Measurements from ENCODE around the gene SLC49A3. TPM values are rescaled to one million over a fixed set of nuclear protein-coding genes. Genes with fewer than 3 reads are reported as not detected.

The SLC49A3 gene
- total and polyA plus RNA-seq, 2 of the 4 experiments (the other 2 are of a cell fraction): under 0.01 to 0.32 TPM

GRCh38 chr4:682490-683172 lies 6.3 kb downstream of the SLC49A3 start:
- Histone ChIP-seq H3K9ac (ENCODE audit: low read depth, low read length) (no peak overlapping the region), H3K79me1 (ENCODE audit: low read depth in 1 of 2, low read length in 2 of 2) (0 out of 4 replicates have a peak, but pooled peaks cover 0 to under 1% of the 10 kb centered on the region in 2 experiments), H3K56ac (ENCODE audit: extremely low read depth, insufficient read depth, low read length) (no peak overlapping the region), H3K4me1 (ENCODE audit: control insufficient read depth, insufficient read depth, low read length) (peaks cover 11% of the 10 kb centered on the region), H2BK5ac (ENCODE audit: low read depth, low read length, poor library complexity, severe bottlenecking) (no peak overlapping the region), H3K18ac (ENCODE audit: low read depth, low read length) (no peak overlapping the region), H4K91ac (ENCODE audit: insufficient read depth, low read depth, low read length) (no peak overlapping the region), H2BK120ac (ENCODE audit: low read depth, low read length) (no peak overlapping the region), H3K4me2 (ENCODE audit: low read depth, low read length) (no peak overlapping the region), H4K8ac (ENCODE audit: low read depth in 2 of 2, low read length in 2 of 2) (no peak overlapping the region), H3K9me1 (ENCODE audit: insufficient read depth, low read length) (peaks cover 5% of the 10 kb centered on the region), H3K27me3 (ENCODE audit: control insufficient read depth, insufficient read depth, low read length) (no peaks in the 10 kb centered on the region), H3K23ac (ENCODE audit: low read depth, low read length) (no peak overlapping the region), H3K4me3 (ENCODE audit: insufficient read depth, low read depth, low read length) (no peak overlapping the region), H3K36me3 (ENCODE audit: control insufficient read depth, insufficient read depth, low read length) (no peaks in the 10 kb centered on the region), H4K5ac (ENCODE audit: low read depth, low read length) (no peak overlapping the region), H2BK15ac (ENCODE audit: low read depth, low read length) (no peak overlapping the region), H2AFZ (replicated peaks; ENCODE audit: low read length, poor library complexity) (peak overlapping the region; percentile 51), H2AK5ac (ENCODE audit: low read depth, low read length) (no peak overlapping the region), H3K9me3 (ENCODE audit: control insufficient read depth, insufficient read depth, low read length) (no peaks in the 10 kb centered on the region), H4K20me1 (ENCODE audit: insufficient read depth, low read length) (no peaks in the 10 kb centered on the region), H3K4ac (ENCODE audit: low read depth, low read length) (no peak overlapping the region), H3K14ac (replicated peaks; ENCODE audit: low read depth, low read length) (no peak overlapping the region), H2AK9ac (replicated peaks; ENCODE audit: low read depth, low read length, poor library complexity) (peak overlapping the region; percentile 28), H3K27ac (ENCODE audit: insufficient read depth, low read length) (no peak overlapping the region), H2BK20ac (ENCODE audit: low read depth, low read length) (no peak overlapping the region)
- DNase-seq (no peak), ATAC-seq (ENCODE audit: low read depth) (no peak)
- in situ Hi-C loops (cut with MboI; ENCODE audit: low sequenced_read_pairs) (no loop called here), dilution Hi-C loops (cut with HindIII; ENCODE audit: low sequenced_read_pairs, unreplicated experiment) (no loop called here), intact Hi-C loops (cut with micrococcal nuclease) (no loop called here)
- POLR2A ChIA-PET (ENCODE audit: unreplicated experiment): no interaction called here
- WGBS, 2 experiments (ENCODE audit: extremely low coverage in 2 of 2, insufficient read length in 1 of 2): 88% methylated on average over 15 of the region's 23 CpGs; no CpG with 5 or more reads in 1 of the 2 experiments
- no TSS peak for BruUV-seq (replicated peaks)
- CTCF ChIA-PET: no interaction called here
- no peak for TF ChIP-seq ELK1 (IDR thresholded peaks at IDR 0.05; ENCODE audit: borderline replicate concordance, low read depth, low read length)
- TF ChIP-seq RCOR1 (IDR thresholded peaks at IDR 0.05; ENCODE audit: insufficient replicate concordance, low read length): no peak
- no peak for TF ChIP-seq CHD1 (IDR thresholded peaks at IDR 0.05; ENCODE audit: low read depth, low read length)
- TF ChIP-seq FOS (IDR thresholded peaks at IDR 0.05; ENCODE audit: low read depth, low read length): no peak
- no peak for TF ChIP-seq MAZ (IDR thresholded peaks at IDR 0.05; ENCODE audit: borderline replicate concordance, low read depth, low read length)
- no peak for TF ChIP-seq BHLHE40 (IDR thresholded peaks at IDR 0.05; ENCODE audit: low read depth, low read length)
- no peak for TF ChIP-seq POLR2A (IDR thresholded peaks at IDR 0.05; ENCODE audit: low read depth, low read length)
